Karpas-422 (cell line): ENCODE measurements around the gene RAB3GAP2. TPM values are rescaled to one million over a fixed set of nuclear protein-coding genes. Genes with fewer than 3 reads are reported as not detected.
"Not testable (repeated sequence)": the region's sequence is repeated elsewhere in the genome, so short reads cannot be mapped to it uniquely, and the experiment has no call there.

Source experiments
- DNase-seq: peaks from one replicate; pipeline ENCODE4 v3.0.0-alpha.2; 2015
- H2AFZ ChIP-seq: fragments of 200-600 bp; sonication (generic); 2 replicates; pipeline ENCODE4 v1.6.1; 2014; ENCODE audit warnings: antibody characterized with exemption, low read length, mixed read lengths
- H3K27ac ChIP-seq: fragments of 200-600 bp; sonication (generic); 2 replicates; pipeline ENCODE4 v1.5.1; 2014; ENCODE audit warnings: mild to moderate bottlenecking, low read length, moderate library complexity
- H3K27me3 ChIP-seq: fragments of 200-600 bp; sonication (generic); 2 replicates; pipeline ENCODE4 v1.6.1; 2014; ENCODE audit warnings: low read length, mixed read lengths
- H3K36me3 ChIP-seq: fragments of 200-600 bp; sonication (generic); 2 replicates; pipeline ENCODE4 v1.6.1; 2014; ENCODE audit warnings: low read length, mixed read lengths; ENCODE audit not compliant: insufficient read depth
- H3K4me1 ChIP-seq: fragments of 200-600 bp; sonication (generic); 2 replicates; pipeline ENCODE4 v1.6.1; 2014; ENCODE audit warnings: mild to moderate bottlenecking, low read length, mixed read lengths
- H3K4me2 ChIP-seq: fragments of 200-600 bp; sonication (generic); 2 replicates; pipeline ENCODE4 v1.6.1; 2014; ENCODE audit warnings: low read length, low read depth, mild to moderate bottlenecking; ENCODE audit not compliant: poor library complexity, severe bottlenecking
- H3K4me3 ChIP-seq: fragments of 200-600 bp; sonication (generic); 2 replicates; pipeline ENCODE4 v1.5.1; 2014; ENCODE audit warnings: mild to moderate bottlenecking, antibody characterized with exemption, low read length, mixed read lengths
- H3K79me2 ChIP-seq: fragments of 200-600 bp; sonication (generic); 2 replicates; pipeline ENCODE4 v1.6.1; 2014; ENCODE audit warnings: mild to moderate bottlenecking, low read length, mixed read lengths
- H3K9ac ChIP-seq: fragments of 200-600 bp; sonication (generic); 2 replicates; pipeline ENCODE4 v1.6.0; 2014; ENCODE audit warnings: low read length
- H3K9me2 ChIP-seq: fragments of 200-600 bp; sonication (generic), shearing (Covaris generic); replicated peaks from 2 replicates; pipeline ENCODE4 v1.6.0; 2014; ENCODE audit warnings: mild to moderate bottlenecking, low read length, moderate library complexity; ENCODE audit not compliant: insufficient read depth
- H3K9me3 ChIP-seq: fragments of 300-700, 200-600 bp; sonication (generic); 2 replicates; pipeline ENCODE4 v1.6.1; 2014; ENCODE audit warnings: low read length, mixed read lengths
- H4K20me1 ChIP-seq: fragments of 200-600 bp; sonication (generic); 2 replicates; pipeline ENCODE4 v1.6.1; 2014; ENCODE audit warnings: mild to moderate bottlenecking, antibody characterized with exemption, low read length, low read depth; ENCODE audit not compliant: insufficient read depth
- total RNA-seq: library from RNA; depleted of rRNA; stranded (reverse); fragments of >200 nt; shearing (Covaris generic); gene quantifications from 2 replicates; pipeline ENCODE4 v1.2.3, GENCODE V29; 2014; ENCODE audit warnings: low replicate concordance

The RAB3GAP2 gene
- total RNA-seq, 1 experiment from 2014 or later = 64.6 TPM

DNA sequence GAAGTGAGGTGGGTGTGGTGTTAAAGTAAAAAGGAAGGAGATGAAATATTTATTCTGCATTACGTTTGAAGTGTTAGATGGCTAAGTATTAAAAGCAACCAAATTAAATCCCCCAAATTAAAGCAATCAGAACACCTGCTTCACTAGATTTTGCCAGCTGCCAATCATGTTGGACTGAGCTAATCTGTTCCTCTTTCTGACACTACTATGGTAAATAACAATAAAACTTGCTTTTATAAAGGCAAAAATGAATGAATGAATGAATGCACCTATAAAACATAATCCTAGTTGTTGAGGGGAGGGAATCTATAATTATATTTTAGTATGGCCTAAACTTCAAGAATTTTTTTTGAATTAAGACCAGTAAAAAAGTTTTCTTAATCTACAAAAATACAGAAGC is 51.0 kb downstream of the RAB3GAP2 start:
- no peak overlapping the region for H2AFZ ChIP-seq
- H3K4me3 ChIP-seq = peak overlapping the region; percentile 58
- H3K4me1 ChIP-seq = peaks cover 84% of the 10 kb centered on the region
- no peak for DNase-seq
- H3K9ac ChIP-seq = no peak overlapping the region; the same call in 1 of the 2 replicates
- H4K20me1 ChIP-seq = no peaks in the 10 kb centered on the region
- no peaks in the 10 kb centered on the region for H3K9me2 ChIP-seq
- no peaks in the 10 kb centered on the region for H3K9me3 ChIP-seq
- H3K36me3 ChIP-seq = peaks cover 3% of the 10 kb centered on the region; the same call in 1 of the 2 replicates
- peak overlapping the region; percentile 71 for H3K4me2 ChIP-seq
- H3K27me3 ChIP-seq = no peaks in the 10 kb centered on the region
- H3K79me2 ChIP-seq = peaks cover 100% of the 10 kb centered on the region
- H3K27ac ChIP-seq = peak overlapping the region; percentile 85

DNA sequence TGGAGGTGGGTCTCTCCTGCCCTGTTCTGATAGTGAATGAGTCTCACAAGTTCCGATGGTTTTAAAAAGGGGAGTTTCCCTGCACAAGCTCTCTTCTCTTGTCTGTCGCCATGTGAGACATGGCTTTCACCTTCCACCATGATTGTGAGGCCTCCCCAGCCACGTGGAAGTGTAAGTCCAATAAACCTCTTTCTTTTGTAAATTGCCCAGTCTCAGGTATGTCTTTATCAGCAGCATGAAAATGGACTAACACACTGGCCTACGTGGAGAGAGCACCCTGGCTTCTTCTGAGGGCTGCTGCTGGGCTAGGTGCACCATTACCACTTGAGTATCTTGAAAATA is 51.6 kb downstream of the RAB3GAP2 start:
- Histone ChIP-seq H3K27ac (peak overlapping the region; percentile 85), H3K4me3 (peak overlapping the region; percentile 58), H3K4me2 (peak overlapping the region; percentile 71)

DNA sequence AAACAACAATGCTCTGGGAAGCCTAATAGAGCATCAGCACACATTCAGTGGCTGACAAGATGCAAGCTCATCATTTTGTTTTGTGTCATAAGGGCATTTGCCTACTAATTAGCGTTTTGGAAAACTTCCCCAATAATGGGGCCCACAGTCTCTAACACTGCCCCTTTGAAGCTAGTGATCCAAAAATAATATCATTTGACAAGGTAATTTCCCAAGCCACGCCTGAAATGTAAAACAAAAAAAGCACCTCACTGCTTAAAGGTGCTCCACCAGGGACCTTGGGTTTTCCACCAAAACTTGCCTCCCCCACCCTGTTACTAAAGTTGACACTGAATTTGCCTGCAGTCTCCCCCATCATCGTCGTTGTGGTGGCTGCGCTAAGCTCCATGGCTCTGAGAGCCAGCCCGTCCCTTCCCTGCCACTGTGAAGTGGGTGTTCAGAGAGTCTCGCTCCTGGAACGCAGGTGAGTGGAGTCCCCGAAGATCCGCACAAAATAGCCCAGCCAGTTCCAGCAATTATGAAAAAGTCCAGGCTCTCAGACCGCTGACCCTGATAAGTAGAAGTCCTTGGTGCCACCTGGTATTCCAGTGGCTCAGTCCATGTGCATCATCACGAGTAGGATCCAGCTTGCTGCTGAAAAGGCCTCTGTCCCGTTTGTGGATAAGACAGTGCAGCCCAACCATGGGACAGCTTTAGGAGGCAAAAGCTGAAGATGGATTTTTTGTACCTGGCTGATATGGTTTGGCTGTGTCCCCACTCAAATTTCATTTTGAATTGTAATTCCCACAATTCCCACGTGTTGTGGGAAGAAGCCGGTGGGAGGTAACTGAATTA is 52.2 kb downstream of the RAB3GAP2 start:
- Histone ChIP-seq H3K79me2 (peaks cover 100% of the 10 kb centered on the region), H3K27ac (peak overlapping the region; percentile 85), H3K9me2 (no peaks in the 10 kb centered on the region), H4K20me1 (no peaks in the 10 kb centered on the region), H3K4me2 (peak overlapping the region; percentile 71), H3K36me3 (peaks cover 8% of the 10 kb centered on the region; the same call in 1 of the 2 replicates), H3K4me3 (peak overlapping the region; percentile 58), H3K9ac (peak overlapping the region; percentile 63), H3K9me3 (no peaks in the 10 kb centered on the region), H3K27me3 (no peaks in the 10 kb centered on the region), H3K4me1 (peaks cover 74% of the 10 kb centered on the region), H2AFZ (no peak overlapping the region)
- DNase-seq = peak; percentile 85

More for the DNA sequence above, 51.6 kb downstream of the RAB3GAP2 start:
- H3K9me3 ChIP-seq, H3K27me3 ChIP-seq, H4K20me1 ChIP-seq, H3K36me3 ChIP-seq, H3K9me2 ChIP-seq, H2AFZ ChIP-seq, DNase-seq: not testable (repeated sequence)
- peak overlapping the region; percentile 63 for H3K9ac ChIP-seq
- peaks cover 79% of the 10 kb centered on the region for H3K4me1 ChIP-seq
- peaks cover 100% of the 10 kb centered on the region for H3K79me2 ChIP-seq

DNA sequence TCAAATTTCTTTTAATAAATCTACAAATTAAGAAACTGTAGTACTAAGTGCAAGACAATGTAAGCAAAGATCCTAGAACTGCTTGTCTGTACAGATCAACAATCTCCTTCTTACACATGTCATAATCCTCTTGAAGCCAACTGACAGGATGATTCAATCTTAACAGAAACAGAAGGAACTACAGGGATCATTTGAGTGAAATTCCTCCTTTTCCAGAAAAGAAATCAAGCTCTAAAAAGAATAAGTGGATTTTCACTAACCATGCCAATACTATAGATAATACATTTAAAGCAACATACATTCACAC is 53.2 kb downstream of the RAB3GAP2 start:
- Histone ChIP-seq H3K79me2 (peaks cover 99% of the 10 kb centered on the region), H3K27me3 (no peaks in the 10 kb centered on the region), H2AFZ (no peak overlapping the region), H3K27ac (peak overlapping the region; percentile 85), H3K4me2 (peak overlapping the region; percentile 71), H3K4me1 (peaks cover 64% of the 10 kb centered on the region), H3K36me3 (peaks cover 9% of the 10 kb centered on the region; the same call in 1 of the 2 replicates), H3K9me3 (no peaks in the 10 kb centered on the region), H3K9me2 (no peaks in the 10 kb centered on the region), H3K9ac (peak overlapping the region; percentile 34), H3K4me3 (no peak overlapping the region), H4K20me1 (no peaks in the 10 kb centered on the region)
- DNase-seq = no peak

DNA sequence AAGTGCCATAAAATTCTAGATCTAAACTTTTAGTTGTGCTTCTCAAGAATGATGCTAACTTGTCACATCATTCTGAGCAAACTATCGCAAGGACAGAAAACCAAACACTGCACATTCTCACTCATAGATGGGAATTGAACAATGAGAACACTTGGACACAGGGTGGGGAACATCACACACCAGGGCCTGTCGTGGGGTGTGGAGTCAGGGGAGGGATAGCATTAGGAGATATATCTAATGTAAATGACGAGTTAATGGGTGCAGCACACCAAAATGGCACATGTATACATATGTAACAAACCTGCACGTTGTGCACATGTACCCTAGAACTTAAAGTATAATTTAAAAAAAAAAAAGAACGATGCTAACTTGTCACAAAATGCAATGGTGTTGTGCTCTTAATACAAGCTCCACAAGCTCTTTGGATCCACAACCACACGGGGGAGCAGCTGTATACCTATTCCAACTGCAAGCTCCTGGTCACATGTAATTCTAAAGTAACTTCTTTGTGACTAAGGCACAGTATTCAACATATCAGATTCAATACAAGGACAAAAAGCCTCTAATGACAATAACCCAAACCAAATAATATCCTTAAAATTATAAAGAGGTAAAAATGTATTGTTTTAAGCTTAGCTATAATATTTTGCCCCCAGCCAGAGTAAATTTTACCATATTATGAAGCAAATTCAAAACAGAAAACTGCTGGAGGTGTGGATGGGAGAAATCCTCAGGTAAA is 53.7 kb downstream of the RAB3GAP2 start:
- H4K20me1 ChIP-seq, H3K36me3 ChIP-seq, H3K27me3 ChIP-seq, H3K9me3 ChIP-seq, H2AFZ ChIP-seq, H3K9me2 ChIP-seq, H3K4me3 ChIP-seq: not testable (repeated sequence)
- peaks cover 60% of the 10 kb centered on the region for H3K4me1 ChIP-seq
- peak overlapping the region; percentile 71 for H3K4me2 ChIP-seq
- peaks cover 98% of the 10 kb centered on the region for H3K79me2 ChIP-seq
- peak overlapping the region; percentile 34 for H3K9ac ChIP-seq
- peak overlapping the region; percentile 85 for H3K27ac ChIP-seq
- DNase-seq = peak; percentile 85

DNA sequence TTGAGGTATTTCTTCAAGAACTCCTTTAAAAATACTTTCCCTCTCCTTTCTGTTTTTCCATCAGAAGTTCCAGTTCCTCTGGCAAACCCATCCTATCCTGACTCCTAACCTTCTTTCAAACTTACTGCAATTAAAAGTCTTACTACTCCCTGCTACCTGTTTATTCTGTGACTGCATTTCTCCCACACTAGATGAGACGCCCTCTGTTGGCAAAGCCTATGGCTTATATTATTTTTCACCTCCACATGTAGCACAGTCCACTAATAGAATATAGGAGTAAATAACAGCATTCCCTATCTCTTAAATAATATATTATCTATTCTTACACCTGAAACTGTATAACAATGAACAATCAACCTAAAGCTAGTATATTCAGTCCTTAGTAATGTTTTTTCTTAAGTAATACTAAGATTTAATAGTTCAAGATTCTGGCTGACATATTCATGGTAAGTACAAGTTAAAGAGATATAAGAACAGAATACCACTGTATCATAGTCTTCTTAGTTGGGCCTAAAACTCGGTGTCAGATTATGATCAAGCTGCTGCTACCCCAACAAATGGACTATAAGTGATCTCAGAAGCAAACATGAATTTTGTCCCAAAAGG is 54.8 kb downstream of the RAB3GAP2 start:
- Histone ChIP-seq H3K9me2 (no peaks in the 10 kb centered on the region), H3K36me3 (peaks cover 9% of the 10 kb centered on the region; the same call in 1 of the 2 replicates), H4K20me1 (no peaks in the 10 kb centered on the region), H3K27me3 (no peaks in the 10 kb centered on the region), H3K79me2 (peaks cover 93% of the 10 kb centered on the region), H3K4me2 (no peak overlapping the region), H3K9me3 (no peaks in the 10 kb centered on the region), H3K27ac (no peak overlapping the region), H2AFZ (no peak overlapping the region), H3K4me1 (peaks cover 50% of the 10 kb centered on the region), H3K4me3 (no peak overlapping the region), H3K9ac (no peak overlapping the region)
- peak; percentile 71 for DNase-seq

DNA sequence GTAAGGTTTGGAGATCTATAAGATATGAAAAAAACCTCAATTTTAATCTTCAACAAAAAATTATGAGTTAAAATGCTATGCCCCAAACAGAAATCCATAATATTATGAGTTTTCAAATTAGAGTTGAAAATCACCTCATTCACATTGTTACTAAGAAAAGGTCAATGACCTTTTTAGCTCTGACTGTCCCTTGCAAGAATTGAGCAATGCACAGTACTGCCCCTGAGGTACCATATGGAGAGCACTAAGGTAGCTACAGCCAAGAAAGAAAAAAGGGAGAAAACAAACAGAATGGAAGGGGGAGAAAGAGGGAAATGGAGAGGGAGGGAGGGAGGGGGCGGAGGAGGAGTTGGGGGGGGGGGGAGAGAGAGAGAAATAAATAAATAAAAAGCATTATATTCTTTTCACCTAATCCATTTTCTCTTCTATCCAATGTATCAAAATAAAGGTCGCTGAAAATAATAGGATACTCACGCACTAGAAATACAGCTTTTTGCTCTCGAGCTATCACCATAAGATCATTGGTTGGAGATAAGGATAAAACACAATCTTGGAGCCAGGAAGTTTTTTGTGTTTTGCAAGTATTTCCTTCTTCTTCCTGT is 58.8 kb downstream of the RAB3GAP2 start:
- no peak overlapping the region for H3K9ac ChIP-seq
- H2AFZ ChIP-seq = no peak overlapping the region
- no peaks in the 10 kb centered on the region for H4K20me1 ChIP-seq
- peaks cover 38% of the 10 kb centered on the region; the same call in 1 of the 2 replicates for H3K36me3 ChIP-seq
- no peak overlapping the region for H3K4me2 ChIP-seq
- H3K4me1 ChIP-seq = peaks cover 11% of the 10 kb centered on the region
- peaks cover 63% of the 10 kb centered on the region for H3K79me2 ChIP-seq
- no peak for DNase-seq
- no peak overlapping the region for H3K27ac ChIP-seq
- H3K9me3 ChIP-seq = no peaks in the 10 kb centered on the region
- no peak overlapping the region for H3K4me3 ChIP-seq
- no peaks in the 10 kb centered on the region for H3K9me2 ChIP-seq
- H3K27me3 ChIP-seq = no peaks in the 10 kb centered on the region

DNA sequence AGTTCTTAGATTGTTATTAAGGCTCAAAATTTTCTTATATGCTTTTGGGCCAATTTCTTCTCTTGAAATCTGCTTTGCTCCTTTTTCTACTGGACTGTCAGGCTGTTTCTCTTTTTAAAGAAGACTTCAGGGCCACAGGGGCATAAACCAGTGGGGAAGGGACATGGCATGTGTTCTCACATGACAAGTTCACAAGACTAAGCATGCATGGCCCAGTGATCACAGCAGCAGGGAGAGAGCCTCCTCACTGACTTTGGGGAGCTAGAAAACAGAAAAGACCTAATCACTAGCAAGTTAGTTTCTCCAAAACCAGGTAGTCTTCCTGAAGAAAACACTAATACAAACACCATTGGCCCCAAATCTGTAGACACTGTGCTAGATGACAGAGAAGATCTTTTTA is 64.8 kb downstream of the RAB3GAP2 start:
- H3K36me3 ChIP-seq = peaks cover 72% of the 10 kb centered on the region
- H3K79me2 ChIP-seq = peaks cover 14% of the 10 kb centered on the region; the same call in 1 of the 2 replicates
- H3K4me1 ChIP-seq = peaks cover 3% of the 10 kb centered on the region; the same call in 1 of the 2 replicates
- H3K27me3 ChIP-seq = no peaks in the 10 kb centered on the region
- no peak overlapping the region for H3K4me2 ChIP-seq
- H3K27ac ChIP-seq = no peak overlapping the region
- H2AFZ ChIP-seq = no peak overlapping the region
- no peak overlapping the region for H3K4me3 ChIP-seq
- no peak for DNase-seq
- H3K9ac ChIP-seq = no peak overlapping the region
- H3K9me2 ChIP-seq = no peaks in the 10 kb centered on the region
- no peaks in the 10 kb centered on the region for H4K20me1 ChIP-seq
- no peaks in the 10 kb centered on the region for H3K9me3 ChIP-seq
